CD14-positive monocyte (primary cell): Measurements from ENCODE around the gene SPECC1L. TPM values are rescaled to one million over a fixed set of nuclear protein-coding genes. Genes with fewer than 3 reads are reported as not detected.

ENCODE experiments used
- DNase-seq, 3 donors: peaks; one replicate each; pipeline ENCODE4 v3.0.0-alpha.2; 2011 to 2022
- H2AFZ ChIP-seq: 2 replicates; pipeline ENCODE4 v1.6.0; 2012; ENCODE audit warnings: mild to moderate bottlenecking, low read depth, low read length, inconsistent platforms; ENCODE audit not compliant: insufficient read depth, poor library complexity, severe bottlenecking
- H3K27ac ChIP-seq, 2 donors: 1 replicate in 1 of 2; 2 replicates in 1 of 2; pipeline ENCODE4 v1.5.1; 2012 to 2013; ENCODE audit warnings: low read length in 2 of 2, control low read depth in 1 of 2, inconsistent platforms in 1 of 2, low read depth in 1 of 2, mild to moderate bottlenecking in 1 of 2
- H3K27me3 ChIP-seq, 2 donors: one replicate each; pipeline versions ENCODE4 v1.6.0 to v1.6.1; 2011 to 2013; ENCODE audit warnings: low read length in 2 of 2; ENCODE audit not compliant: control insufficient read depth in 2 of 2, insufficient read depth in 2 of 2
- H3K36me3 ChIP-seq, 2 donors: replicated peaks in 1 of 2; 1 replicate in 1 of 2; 2 replicates in 1 of 2; pipeline versions ENCODE4 v1.5.1 to v1.6.1; 2012 to 2013; ENCODE audit warnings: low read length in 2 of 2, control low read depth in 1 of 2, inconsistent platforms in 1 of 2, mild to moderate bottlenecking in 1 of 2; ENCODE audit not compliant: insufficient read depth in 2 of 2, control insufficient read depth in 1 of 2
- H3K4me1 ChIP-seq, 2 donors: 1 replicate in 1 of 2; 2 replicates in 1 of 2; pipeline versions ENCODE4 v1.5.1 to v1.6.1; 2012 to 2013; ENCODE audit warnings: low read length in 2 of 2, control low read depth in 1 of 2, inconsistent platforms in 1 of 2, mild to moderate bottlenecking in 1 of 2, moderate library complexity in 1 of 2; ENCODE audit not compliant: insufficient read depth in 2 of 2, control insufficient read depth in 1 of 2
- H3K4me2 ChIP-seq: replicated peaks from 2 replicates; pipeline ENCODE3; 2012; ENCODE audit warnings: low read length, moderate library complexity, mild to moderate bottlenecking; ENCODE audit not compliant: poor library complexity, severe bottlenecking; ENCODE audit errors: extremely low read depth
- H3K4me3 ChIP-seq, 3 experiments: fragments of 200-600 bp in 1 of 3; sonication (generic) in 1 of 3; replicated peaks in 1 of 3; 1 replicate in 2 of 3; 2 replicates in 1 of 3; pipeline ENCODE4 v1.5.1; 2011 to 2013; ENCODE audit warnings: low read length in 3 of 3, mild to moderate bottlenecking in 3 of 3, control low read depth in 2 of 3, low read depth in 2 of 3, inconsistent platforms in 1 of 3, moderate library complexity in 1 of 3
- H3K79me2 ChIP-seq: 2 replicates; pipeline ENCODE4 v1.6.0; 2012; ENCODE audit warnings: mild to moderate bottlenecking, control low read depth, inconsistent platforms, low read length, moderate library complexity; ENCODE audit not compliant: insufficient read depth
- H3K9ac ChIP-seq: 2 replicates; pipeline ENCODE4 v1.6.0; 2017; ENCODE audit warnings: low read length, mild to moderate bottlenecking; ENCODE audit not compliant: insufficient read depth, poor library complexity, severe bottlenecking
- H3K9me3 ChIP-seq, 2 donors: replicated peaks in 1 of 2; 1 replicate in 1 of 2; 2 replicates in 1 of 2; pipeline versions ENCODE4 v1.5.1 to v1.6.1; 2012 to 2013; ENCODE audit warnings: low read length in 2 of 2, control low read depth in 1 of 2; ENCODE audit not compliant: control insufficient read depth in 1 of 2, insufficient read depth in 1 of 2
- H4K20me1 ChIP-seq: 2 replicates; pipeline ENCODE4 v1.6.0; 2012; ENCODE audit warnings: mild to moderate bottlenecking, low read length, control low read depth, moderate library complexity; ENCODE audit not compliant: insufficient read depth
- H3K27ac Mint-ChIP-seq, 7 donors: one replicate each; pipeline ENCODE4 v1.8.0; 2020; ENCODE audit warnings: mild to moderate bottlenecking in 7 of 7, mixed read lengths in 7 of 7, moderate library complexity in 6 of 7, inconsistent platforms in 2 of 7
- H3K27me3 Mint-ChIP-seq, 3 donors: one replicate each; pipeline ENCODE4 v1.8.0; 2021 to 2022; ENCODE audit warnings: low read depth in 3 of 3, mild to moderate bottlenecking in 3 of 3, mixed read lengths in 3 of 3, moderate library complexity in 3 of 3, inconsistent platforms in 1 of 3
- H3K36me3 Mint-ChIP-seq, 2 donors: one replicate each; pipeline ENCODE4 v1.8.0; 2020; ENCODE audit warnings: mixed read lengths in 2 of 2, inconsistent platforms in 1 of 2, mild to moderate bottlenecking in 1 of 2
- H3K4me1 Mint-ChIP-seq: one replicate; pipeline ENCODE4 v1.8.0; 2020; ENCODE audit warnings: mild to moderate bottlenecking, mixed read lengths
- H3K4me3 Mint-ChIP-seq, 2 donors: one replicate each; pipeline ENCODE4 v1.8.0; 2020; ENCODE audit warnings: mild to moderate bottlenecking in 2 of 2, mixed read lengths in 2 of 2, moderate library complexity in 1 of 2
- H3K9me3 Mint-ChIP-seq, 7 donors: one replicate each; pipeline ENCODE4 v1.8.0; 2020 to 2022; ENCODE audit warnings: mixed read lengths in 7 of 7, mild to moderate bottlenecking in 6 of 7, moderate library complexity in 6 of 7, inconsistent platforms in 2 of 7
- WGBS: methylation state at CpG from one replicate; pipeline ENCODE4 v1.1.5; 2013; ENCODE audit warnings: missing lambda C conversion rate; ENCODE audit not compliant: insufficient coverage; 5-methylcytosine and 5-hydroxymethylcytosine counted together
- intact Hi-C, 2 donors: fragments of 100-400 bp; cut with micrococcal nuclease; formaldehyde crosslinking; loops; one replicate each; pipeline versions ENCODE4 v1.15.0 to v1.15.1; 2023
- polyA plus RNA-seq, 3 donors: library from polyadenylated mRNA; depleted of rRNA in 1 of 3; unstranded in 2 of 3; stranded (reverse) in 1 of 3; fragments of 300-500 nt in 2 of 3; fragments of >200 nt in 1 of 3; fragmentation: Illumina TruSeq in 2 of 3; gene quantifications; 1 replicate in 2 of 3; 2 replicates in 1 of 3; pipeline ENCODE4 v1.2.3, GENCODE V29; 2012 to 2021
- TF ChIP-seq, protein P1 (sequence below): fragments of 200-600 bp; IDR thresholded peaks from one replicate; pipeline ENCODE4 v1.8.0; 2022; ENCODE audit warnings: antibody characterized with exemption, mild to moderate bottlenecking

Gene SPECC1L
- polyA plus RNA-seq, 3 donors = 2.5 to 7.2 (median 4.9) TPM

DNA sequence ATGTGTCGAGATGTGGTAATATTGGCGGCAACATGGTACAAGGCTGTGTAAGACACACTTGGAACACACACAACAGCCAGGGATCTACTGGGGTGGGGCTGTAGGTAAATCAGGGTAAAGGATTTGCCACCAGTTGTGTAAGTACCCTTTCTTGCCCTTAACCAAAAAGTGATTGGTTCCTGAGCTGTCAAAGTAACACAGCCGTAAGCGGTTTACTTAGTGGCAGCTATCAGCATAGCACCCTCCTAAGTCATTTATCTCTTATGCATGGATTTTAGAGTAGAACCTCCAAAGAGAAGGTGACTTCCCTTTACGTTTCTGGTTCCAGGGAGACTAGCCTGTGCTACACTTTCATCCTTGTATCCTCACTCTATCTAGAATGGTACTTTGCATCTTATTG lies 57.2 kb downstream of the SPECC1L start:
- Histone ChIP-seq H3K4me2 (no peak overlapping the region), H2AFZ (no peak overlapping the region), H3K36me3 (peaks cover 17 to 67% of the 10 kb centered on the region in 2 donors), H3K79me2 (peaks cover 1% of the 10 kb centered on the region), H3K4me3 (no peak overlapping the region), H3K9me3 (no peaks in the 10 kb centered on the region), H3K27ac (no peak overlapping the region), H3K27me3 (no peaks in the 10 kb centered on the region), H3K4me1 (peaks cover 15 to 26% of the 10 kb centered on the region in 2 donors), H3K9ac (no peak overlapping the region), H4K20me1 (no peaks in the 10 kb centered on the region)
- no peak overlapping the region for H3K27ac Mint-ChIP-seq
- no peak overlapping the region for H3K4me3 Mint-ChIP-seq
- peaks cover 40 to 54% of the 10 kb centered on the region in 2 donors for H3K36me3 Mint-ChIP-seq
- H3K4me1 Mint-ChIP-seq = peaks cover 27% of the 10 kb centered on the region
- DNase-seq = no peak
- H3K9me3 Mint-ChIP-seq = no peaks in the 10 kb centered on the region
- no peaks in the 10 kb centered on the region for H3K27me3 Mint-ChIP-seq
- intact Hi-C loops = loop anchor here (5.0 to 10.0 kb wide), 4 partner anchors 57 to 199 kb away; no protein-coding TSS in a partner anchor
- WGBS = no CpG with 5 or more reads among the region's 5 CpGs
- TF ChIP-seq, protein P1, sequence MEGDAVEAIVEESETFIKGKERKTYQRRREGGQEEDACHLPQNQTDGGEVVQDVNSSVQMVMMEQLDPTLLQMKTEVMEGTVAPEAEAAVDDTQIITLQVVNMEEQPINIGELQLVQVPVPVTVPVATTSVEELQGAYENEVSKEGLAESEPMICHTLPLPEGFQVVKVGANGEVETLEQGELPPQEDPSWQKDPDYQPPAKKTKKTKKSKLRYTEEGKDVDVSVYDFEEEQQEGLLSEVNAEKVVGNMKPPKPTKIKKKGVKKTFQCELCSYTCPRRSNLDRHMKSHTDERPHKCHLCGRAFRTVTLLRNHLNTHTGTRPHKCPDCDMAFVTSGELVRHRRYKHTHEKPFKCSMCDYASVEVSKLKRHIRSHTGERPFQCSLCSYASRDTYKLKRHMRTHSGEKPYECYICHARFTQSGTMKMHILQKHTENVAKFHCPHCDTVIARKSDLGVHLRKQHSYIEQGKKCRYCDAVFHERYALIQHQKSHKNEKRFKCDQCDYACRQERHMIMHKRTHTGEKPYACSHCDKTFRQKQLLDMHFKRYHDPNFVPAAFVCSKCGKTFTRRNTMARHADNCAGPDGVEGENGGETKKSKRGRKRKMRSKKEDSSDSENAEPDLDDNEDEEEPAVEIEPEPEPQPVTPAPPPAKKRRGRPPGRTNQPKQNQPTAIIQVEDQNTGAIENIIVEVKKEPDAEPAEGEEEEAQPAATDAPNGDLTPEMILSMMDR = no peak

- Histone ChIP-seq H3K27me3 (no peaks in the 10 kb centered on the region), H3K27ac (peak overlapping the region in 1 of 2 donors; percentile 44), H3K4me2 (no peak overlapping the region), H3K9me3 (no peaks in the 10 kb centered on the region), H3K36me3 (peaks cover 14 to 59% of the 10 kb centered on the region in 2 donors), H3K9ac (no peak overlapping the region), H3K4me1 (peaks cover 16 to 26% of the 10 kb centered on the region in 2 donors), H4K20me1 (no peaks in the 10 kb centered on the region), H3K4me3 (no peak overlapping the region), H2AFZ (no peak overlapping the region), H3K79me2 (peaks cover 4% of the 10 kb centered on the region)
- no peaks in the 10 kb centered on the region for H3K27me3 Mint-ChIP-seq
- H3K36me3 Mint-ChIP-seq = peaks cover 36 to 48% of the 10 kb centered on the region in 2 donors
- intact Hi-C loops = loop anchor here (5.0 to 10.0 kb wide), 4 partner anchors 55 to 198 kb away; no protein-coding TSS in a partner anchor
- WGBS = no CpG with 5 or more reads among the region's 6 CpGs
- H3K9me3 Mint-ChIP-seq = no peaks in the 10 kb centered on the region
- peaks cover 27% of the 10 kb centered on the region for H3K4me1 Mint-ChIP-seq
- peak overlapping the region in 6 of 7 donors; percentile 1 to 79 (median 25) for H3K27ac Mint-ChIP-seq
- TF ChIP-seq, protein P1 = no peak
- DNase-seq = no peak
- no peak overlapping the region for H3K4me3 Mint-ChIP-seq
Observed at GRCh38 chr22:24329453-24329852, 58.8 kb downstream of the SPECC1L start.
